MM.1S (cell line): ENCODE results near the gene KRT32.

Experiments used
- DNase-seq: peaks from one replicate; pipeline ENCODE4 v3.0.0-alpha.2; 2015
- H2AFZ ChIP-seq: fragments of 300-600 bp; sonication (generic); 2 replicates; pipeline ENCODE4 v1.6.0; 2016; ENCODE audit warnings: antibody characterized with exemption, low read length
- H3F3A ChIP-seq: fragments of 300-600 bp; sonication (generic); 2 replicates; pipeline ENCODE4 v1.6.1; 2016; ENCODE audit warnings: mild to moderate bottlenecking, antibody characterized with exemption, low read length, moderate library complexity, mixed read lengths; ENCODE audit not compliant: insufficient read depth
- H3K27ac ChIP-seq: fragments of 300-600 bp; sonication (generic); 2 replicates; pipeline ENCODE4 v1.5.1; 2016; ENCODE audit warnings: mild to moderate bottlenecking, low read length
- H3K27me3 ChIP-seq: fragments of 300-600 bp; sonication (generic); replicated peaks from 2 replicates; pipeline ENCODE4 v1.6.0; 2016; ENCODE audit warnings: low read length; ENCODE audit not compliant: insufficient read depth
- H3K36me3 ChIP-seq: fragments of 300-600 bp; sonication (generic); replicated peaks from 2 replicates; pipeline ENCODE4 v1.6.1; 2016; ENCODE audit warnings: mild to moderate bottlenecking, low read length, mixed read lengths; ENCODE audit not compliant: insufficient read depth
- H3K4me1 ChIP-seq: fragments of 300-600 bp; sonication (generic); 2 replicates; pipeline ENCODE4 v1.6.1; 2016; ENCODE audit warnings: low read length, mixed read lengths
- H3K4me2 ChIP-seq: fragments of 300-600 bp; sonication (generic); 2 replicates; pipeline ENCODE4 v1.6.0; 2016; ENCODE audit warnings: low read depth, low read length
- H3K4me3 ChIP-seq: fragments of 300-600 bp; sonication (generic); 2 replicates; pipeline ENCODE4 v1.5.1; 2016; ENCODE audit warnings: low read length, mixed read lengths
- H3K79me2 ChIP-seq: fragments of 300-600 bp; sonication (generic); 2 replicates; pipeline ENCODE4 v1.6.1; 2016; ENCODE audit warnings: mixed run types, low read length, mixed read lengths
- H3K9ac ChIP-seq: fragments of 300-600 bp; sonication (generic); 2 replicates; pipeline ENCODE4 v1.6.1; 2016; ENCODE audit warnings: low read length, mixed read lengths
- H3K9me2 ChIP-seq: fragments of 300-600 bp; sonication (generic); replicated peaks from 2 replicates; pipeline ENCODE4 v1.6.1; 2016; ENCODE audit warnings: mild to moderate bottlenecking, low read length, mixed read lengths; ENCODE audit not compliant: insufficient read depth
- H3K9me3 ChIP-seq: fragments of 300-600 bp; sonication (generic); replicated peaks from 2 replicates; pipeline ENCODE4 v1.6.1; 2016; ENCODE audit warnings: mild to moderate bottlenecking, low read length, mixed read lengths; ENCODE audit not compliant: insufficient read depth
- H4K20me1 ChIP-seq: fragments of 300-600 bp; sonication (generic); 2 replicates; pipeline ENCODE4 v1.6.1; 2016; ENCODE audit warnings: mild to moderate bottlenecking, low read length, moderate library complexity, mixed read lengths; ENCODE audit not compliant: insufficient read depth
- EZH2 ChIP-seq: fragments of 300-600 bp; sonication (generic); optimal IDR thresholded peaks from 2 replicates; pipeline ENCODE3; 2017; ENCODE audit warnings: low read depth, mild to moderate bottlenecking, antibody characterized with exemption, low read length, mixed read lengths
- EZH2phosphoT487 ChIP-seq: fragments of 300-600 bp; sonication (generic); IDR thresholded peaks from 2 replicates; pipeline ENCODE4 v1.6.1; 2018; ENCODE audit warnings: antibody characterized with exemption, low read length
- TF ChIP-seq, protein P1 (sequence below): fragments of 300-600 bp; sonication (generic); IDR thresholded peaks from 2 replicates; pipeline ENCODE4 v1.5.1; 2016; ENCODE audit warnings: antibody characterized with exemption, low read length, mixed read lengths

The KRT32 gene

DNA sequence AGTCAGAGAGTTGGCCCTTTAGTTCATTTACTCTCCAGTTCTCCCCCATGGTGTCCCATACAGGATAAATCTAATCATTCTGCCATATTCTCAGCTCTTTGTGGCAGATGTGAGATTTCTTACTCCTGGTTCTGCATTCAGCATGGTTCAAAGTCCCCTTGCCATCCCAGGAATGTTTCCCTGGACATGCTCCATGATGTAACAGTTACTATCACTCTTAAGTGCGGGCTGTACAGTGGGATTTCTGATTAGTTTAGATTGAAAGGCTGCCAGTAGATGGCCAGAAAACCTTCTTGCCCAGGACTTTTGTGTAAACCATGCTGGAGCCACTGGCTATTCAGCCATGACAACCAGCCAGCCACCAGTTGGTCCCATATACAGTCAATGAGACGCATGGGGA lies 53.2 kb downstream of the KRT32 start:
- Histone ChIP-seq H3K4me2 (no peak overlapping the region), H3K4me1 (no peaks in the 10 kb centered on the region)
- TF ChIP-seq EZH2phosphoT487 (no peak), EZH2 (no peak)
- TF ChIP-seq, protein P1, sequence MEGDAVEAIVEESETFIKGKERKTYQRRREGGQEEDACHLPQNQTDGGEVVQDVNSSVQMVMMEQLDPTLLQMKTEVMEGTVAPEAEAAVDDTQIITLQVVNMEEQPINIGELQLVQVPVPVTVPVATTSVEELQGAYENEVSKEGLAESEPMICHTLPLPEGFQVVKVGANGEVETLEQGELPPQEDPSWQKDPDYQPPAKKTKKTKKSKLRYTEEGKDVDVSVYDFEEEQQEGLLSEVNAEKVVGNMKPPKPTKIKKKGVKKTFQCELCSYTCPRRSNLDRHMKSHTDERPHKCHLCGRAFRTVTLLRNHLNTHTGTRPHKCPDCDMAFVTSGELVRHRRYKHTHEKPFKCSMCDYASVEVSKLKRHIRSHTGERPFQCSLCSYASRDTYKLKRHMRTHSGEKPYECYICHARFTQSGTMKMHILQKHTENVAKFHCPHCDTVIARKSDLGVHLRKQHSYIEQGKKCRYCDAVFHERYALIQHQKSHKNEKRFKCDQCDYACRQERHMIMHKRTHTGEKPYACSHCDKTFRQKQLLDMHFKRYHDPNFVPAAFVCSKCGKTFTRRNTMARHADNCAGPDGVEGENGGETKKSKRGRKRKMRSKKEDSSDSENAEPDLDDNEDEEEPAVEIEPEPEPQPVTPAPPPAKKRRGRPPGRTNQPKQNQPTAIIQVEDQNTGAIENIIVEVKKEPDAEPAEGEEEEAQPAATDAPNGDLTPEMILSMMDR: no peak

DNA sequence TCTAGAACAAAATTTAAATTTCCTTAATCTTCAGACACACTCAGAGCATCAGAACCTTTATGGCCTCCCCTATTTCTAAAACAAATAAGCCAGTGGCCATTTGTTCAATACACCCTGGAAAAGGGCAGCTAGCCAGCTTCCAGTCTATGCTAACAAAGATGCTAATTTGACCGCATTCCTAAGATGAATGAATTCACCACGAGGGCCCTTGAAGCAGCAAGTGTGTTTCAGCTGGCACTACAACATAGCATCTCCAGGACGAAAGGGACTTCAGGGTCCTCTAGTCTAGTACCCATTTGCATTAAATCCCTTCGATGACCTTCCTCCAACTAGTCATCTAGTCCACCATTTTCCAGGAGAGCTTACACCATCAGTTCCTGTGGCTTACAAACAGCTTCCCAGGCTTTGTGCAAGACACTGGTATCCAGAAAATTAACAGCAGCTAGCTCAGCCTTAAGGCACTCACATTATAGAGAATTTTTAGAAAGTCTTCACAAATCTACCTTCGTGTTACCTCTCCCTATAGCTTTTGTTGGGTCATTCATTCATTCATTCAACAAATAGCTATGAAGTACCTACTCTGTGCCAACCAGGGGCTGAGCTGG lies 53.7 kb downstream of the KRT32 start:
- no peaks in the 10 kb centered on the region for H3K4me1 ChIP-seq
- no peak overlapping the region for H3K9ac ChIP-seq
- DNase-seq: no peak
- no peaks in the 10 kb centered on the region for H3K9me3 ChIP-seq
- H4K20me1 ChIP-seq: no peaks in the 10 kb centered on the region
- no peaks in the 10 kb centered on the region for H3K27me3 ChIP-seq
- H2AFZ ChIP-seq: no peak overlapping the region
- H3F3A ChIP-seq: no peaks in the 10 kb centered on the region
- H3K27ac ChIP-seq: no peak overlapping the region
- H3K79me2 ChIP-seq: no peaks in the 10 kb centered on the region
- no peak overlapping the region for H3K4me2 ChIP-seq
- H3K9me2 ChIP-seq: no peaks in the 10 kb centered on the region
- TF ChIP-seq EZH2phosphoT487 (no peak), EZH2 (no peak)
- TF ChIP-seq, protein P1: no peak
- no peak overlapping the region for H3K4me3 ChIP-seq
- no peaks in the 10 kb centered on the region for H3K36me3 ChIP-seq

More for the DNA sequence above, 53.2 kb downstream of the KRT32 start:
- Histone ChIP-seq H3K9ac (no peak overlapping the region), H3K4me3 (no peak overlapping the region), H3K36me3 (no peaks in the 10 kb centered on the region), H2AFZ (no peak overlapping the region), H3K79me2 (no peaks in the 10 kb centered on the region), H3F3A (no peaks in the 10 kb centered on the region), H3K9me2 (no peaks in the 10 kb centered on the region), H4K20me1 (no peaks in the 10 kb centered on the region), H3K9me3 (no peaks in the 10 kb centered on the region), H3K27ac (no peak overlapping the region), H3K27me3 (no peaks in the 10 kb centered on the region)
- DNase-seq: no peak

DNA sequence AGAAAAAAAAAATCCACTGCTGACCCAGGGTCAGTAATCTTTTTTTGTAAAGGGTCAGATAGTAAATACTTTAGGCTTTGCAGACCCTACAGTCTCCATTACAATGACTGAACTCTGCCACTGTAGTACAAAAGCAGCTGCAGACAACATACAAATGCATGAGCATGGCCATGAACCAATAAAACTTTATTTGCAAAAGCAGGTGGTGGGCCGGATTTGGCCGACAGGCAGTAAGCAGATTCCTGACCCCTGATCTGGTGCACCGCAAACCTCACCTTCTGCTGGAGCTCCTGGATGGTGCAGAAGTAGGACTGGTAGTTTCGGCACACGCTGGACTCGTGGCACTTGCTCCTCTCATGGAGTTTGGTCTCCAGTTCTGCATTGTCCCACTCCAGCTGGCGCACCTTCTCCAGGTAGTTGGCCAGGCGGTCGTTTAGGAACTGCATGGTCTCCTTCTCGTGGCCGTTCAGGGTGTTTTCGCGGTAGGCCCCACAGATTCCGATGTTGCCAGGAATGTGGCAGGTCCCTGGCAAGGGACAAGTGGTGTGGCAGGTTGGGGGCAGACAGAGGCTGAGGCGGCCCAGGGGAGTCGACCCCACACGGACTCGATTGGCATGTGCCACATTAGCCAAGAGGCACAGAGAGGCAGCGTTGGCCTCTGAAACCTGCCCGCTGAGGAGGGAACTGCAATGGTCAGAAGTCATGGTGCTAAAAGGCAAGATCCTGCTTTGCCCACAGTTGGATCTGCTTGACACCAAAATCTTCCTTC lies 55.9 kb downstream of the KRT32 start:
- no peak overlapping the region for H3K27ac ChIP-seq
- H3K36me3 ChIP-seq: no peaks in the 10 kb centered on the region
- no peak overlapping the region for H2AFZ ChIP-seq
- no peak for DNase-seq
- H4K20me1 ChIP-seq: no peaks in the 10 kb centered on the region
- H3K4me1 ChIP-seq: no peaks in the 10 kb centered on the region
- no peak overlapping the region for H3K4me3 ChIP-seq
- no peak overlapping the region for H3K4me2 ChIP-seq
- no peaks in the 10 kb centered on the region for H3K79me2 ChIP-seq
- no peak overlapping the region for H3K9ac ChIP-seq
- no peaks in the 10 kb centered on the region for H3K9me3 ChIP-seq
- H3K9me2 ChIP-seq: no peaks in the 10 kb centered on the region
- no peaks in the 10 kb centered on the region for H3F3A ChIP-seq
- TF ChIP-seq, protein P1: no peak
- TF ChIP-seq EZH2 (no peak), EZH2phosphoT487 (no peak)
- no peaks in the 10 kb centered on the region for H3K27me3 ChIP-seq
